PFSK-1 (cell line): ENCODE measurements around the gene EIF4ENIF1.

ENCODE experiments used
- FOXP2 ChIP-seq: optimal IDR thresholded peaks from 2 replicates; pipeline ENCODE3; 2011; ENCODE audit warnings: borderline replicate concordance, control low read depth, inconsistent platforms; ENCODE audit not compliant: insufficient read depth; ENCODE audit errors: extremely low read length, extremely low read depth
- POLR2AphosphoS5 ChIP-seq: IDR thresholded peaks from 2 replicates; pipeline ENCODE4 v1.6.1; 2012; ENCODE audit warnings: low read depth, mild to moderate bottlenecking, control low read depth, low read length, moderate library complexity
- REST ChIP-seq, 2 experiments: IDR thresholded peaks; 2 replicates each; pipeline versions ENCODE4 v1.6.1 to v1.8.0; 2011 to 2012; ENCODE audit warnings: low read depth in 2 of 2, low read length in 2 of 2, control low read depth in 1 of 2, inconsistent platforms in 1 of 2, mild to moderate bottlenecking in 1 of 2, moderate library complexity in 1 of 2; ENCODE audit not compliant: insufficient read depth in 1 of 2
- SIN3A ChIP-seq: IDR thresholded peaks from 2 replicates; pipeline ENCODE4 v1.6.1; 2012; ENCODE audit warnings: mild to moderate bottlenecking, low read length, moderate library complexity, borderline replicate concordance; ENCODE audit not compliant: insufficient read depth
- TAF1 ChIP-seq: IDR thresholded peaks from 2 replicates; pipeline ENCODE4 v1.6.1; 2012; ENCODE audit warnings: low read length, control low read depth, borderline replicate concordance; ENCODE audit not compliant: insufficient read depth

Gene EIF4ENIF1

GRCh38 chr22:31474743-31475142, 14.9 kb downstream of the EIF4ENIF1 start:
- no peak for TF ChIP-seq POLR2AphosphoS5
- no peak for TF ChIP-seq TAF1
- TF ChIP-seq FOXP2: no peak
- no peak for TF ChIP-seq REST (IDR thresholded peaks at IDR 0.05; ENCODE audit: insufficient read depth in 1 of 2, low read depth in 2 of 2, low read length in 2 of 2)
- TF ChIP-seq SIN3A: no peak

- TF ChIP-seq TAF1: no peak
- TF ChIP-seq REST (IDR thresholded peaks at IDR 0.05; ENCODE audit: insufficient read depth in 1 of 2, low read depth in 2 of 2, low read length in 2 of 2): no peak
- no peak for TF ChIP-seq FOXP2
- TF ChIP-seq POLR2AphosphoS5: no peak
- no peak for TF ChIP-seq SIN3A
Observed at GRCh38 chr22:31465307-31465706, 24.3 kb downstream of the EIF4ENIF1 start.

- no peak for TF ChIP-seq SIN3A
- no peak for TF ChIP-seq REST (IDR thresholded peaks at IDR 0.05; ENCODE audit: insufficient read depth in 1 of 2, low read depth in 2 of 2, low read length in 2 of 2)
- TF ChIP-seq TAF1: no peak
- TF ChIP-seq POLR2AphosphoS5: no peak
- TF ChIP-seq FOXP2: no peak
Observed at GRCh38 chr22:31461699-31462098, 27.9 kb downstream of the EIF4ENIF1 start.

GRCh38 chr22:31451709-31452571, 37.7 kb downstream of the EIF4ENIF1 start:
- TF ChIP-seq POLR2AphosphoS5: no peak

GRCh38 chr22:31449506-31449905, 40.1 kb downstream of the EIF4ENIF1 start:
- no peak for TF ChIP-seq SIN3A
- TF ChIP-seq TAF1: no peak
- no peak for TF ChIP-seq REST (IDR thresholded peaks at IDR 0.05; ENCODE audit: insufficient read depth in 1 of 2, low read depth in 2 of 2, low read length in 2 of 2)
- no peak for TF ChIP-seq FOXP2
